Measurements from ENCODE around the gene INSYN2B.

The INSYN2B gene

GRCh38 chr5:169881702-169882303, 98.5 kb downstream of the INSYN2B start:
- no peak for DNase-seq

DNA sequence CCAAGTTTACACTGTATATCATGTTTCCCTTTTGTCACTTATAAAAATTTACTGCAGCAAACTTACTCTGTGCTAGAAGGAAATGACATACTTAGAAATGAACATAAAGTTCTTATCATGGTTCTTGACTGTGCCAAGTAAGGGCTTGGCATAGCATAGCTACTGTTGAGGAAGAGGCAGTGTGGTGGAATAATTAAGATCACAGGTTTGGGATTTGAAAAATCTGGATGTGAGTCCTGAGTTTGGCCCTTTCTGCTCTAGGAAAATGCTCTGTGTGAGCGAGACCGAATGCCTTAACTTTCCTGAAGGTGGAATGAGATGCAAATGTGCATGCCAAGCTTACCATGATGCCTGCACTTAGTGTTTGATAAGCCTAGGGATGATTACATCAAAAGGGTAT, 99.5 kb downstream of the INSYN2B start:
- DNase-seq, result no peak

- DNase-seq, result no peak
These were observed 100.2 kb downstream of the INSYN2B start for GRCh38 chr5:169880012-169880663.

GRCh38 chr5:169876386-169876785, 103.9 kb downstream of the INSYN2B start:
- peak; percentile 37 for DNase-seq

DNA sequence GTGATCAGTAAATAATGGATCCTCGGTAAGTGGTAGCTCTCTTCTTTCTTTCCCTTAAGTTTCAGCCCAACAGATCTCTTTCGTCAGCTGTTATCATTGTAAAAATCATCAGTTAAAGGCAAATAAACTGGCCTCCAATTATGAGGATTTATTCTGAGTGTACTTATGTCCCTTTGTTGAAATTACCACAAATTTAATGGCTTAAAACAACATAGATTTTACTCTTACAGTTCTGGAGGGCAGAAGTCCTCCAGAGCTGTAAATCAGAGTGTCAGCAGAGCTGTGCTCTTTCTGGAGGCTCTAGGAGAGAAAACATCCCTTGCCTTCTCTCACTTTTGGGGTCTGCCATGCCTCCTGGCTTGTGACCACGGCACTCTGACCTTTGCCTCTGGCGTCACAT, 104.6 kb downstream of the INSYN2B start:
- no peak for DNase-seq

- DNase-seq, result peak; percentile 4
These were observed 105.1 kb downstream of the INSYN2B start for GRCh38 chr5:169875091-169875728.

GRCh38 chr5:169874621-169875020, 105.7 kb downstream of the INSYN2B start:
- DNase-seq, result no peak

GRCh38 chr5:169873642-169874041, 106.7 kb downstream of the INSYN2B start:
- DNase-seq, result no peak

DNA sequence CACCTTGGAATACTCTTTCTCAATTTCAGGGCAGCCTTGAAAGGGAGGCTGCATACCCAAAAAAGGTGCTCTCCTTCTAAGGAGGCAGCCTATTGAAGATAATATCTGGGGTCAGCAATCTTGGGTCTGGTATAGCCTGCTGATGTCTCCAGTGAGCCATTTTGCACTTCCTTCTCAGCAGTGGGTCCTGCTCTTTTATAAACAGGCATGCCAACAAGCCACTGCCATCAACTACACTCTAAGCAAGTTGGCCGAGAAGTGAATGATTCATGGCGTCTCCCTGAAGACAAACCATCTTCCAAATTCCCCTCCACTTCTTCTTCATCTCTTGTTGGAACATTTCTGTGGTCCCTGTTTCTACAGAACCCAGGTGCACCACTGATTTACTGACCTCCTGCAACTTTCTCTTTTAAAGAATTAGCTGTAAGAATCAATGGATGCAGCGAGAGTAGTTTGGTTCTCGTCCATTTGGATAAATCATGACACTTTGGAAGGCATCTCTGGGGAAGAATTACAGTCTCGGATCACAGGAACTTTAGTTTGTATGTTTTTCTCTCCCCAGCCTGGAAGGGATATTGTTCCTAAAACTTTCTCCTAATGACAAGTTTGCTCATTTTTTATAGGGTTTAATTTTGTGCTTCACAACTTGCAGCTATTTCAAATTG, 108.3 kb downstream of the INSYN2B start:
- DNase-seq, result no peak

DNA sequence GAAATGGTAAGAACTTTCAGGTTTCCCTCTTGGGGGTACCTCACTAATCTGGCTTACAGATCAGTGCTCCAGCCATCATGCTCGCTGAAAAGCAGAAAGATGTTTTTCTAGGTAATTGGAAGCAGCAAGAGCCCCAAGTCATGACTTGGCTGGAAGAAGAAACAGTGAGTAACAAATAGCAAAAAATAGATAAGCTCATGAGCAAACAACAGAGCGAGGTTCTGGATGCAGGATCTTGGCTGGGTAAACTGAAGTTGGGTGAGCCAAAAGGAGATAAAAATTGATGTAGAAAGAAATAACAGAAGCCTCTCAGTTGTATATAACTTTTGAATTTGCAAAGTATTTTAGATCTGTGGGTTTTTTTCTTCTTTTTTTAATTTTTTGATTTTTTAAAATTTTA, 110.1 kb downstream of the INSYN2B start:
- DNase-seq, result no peak

DNA sequence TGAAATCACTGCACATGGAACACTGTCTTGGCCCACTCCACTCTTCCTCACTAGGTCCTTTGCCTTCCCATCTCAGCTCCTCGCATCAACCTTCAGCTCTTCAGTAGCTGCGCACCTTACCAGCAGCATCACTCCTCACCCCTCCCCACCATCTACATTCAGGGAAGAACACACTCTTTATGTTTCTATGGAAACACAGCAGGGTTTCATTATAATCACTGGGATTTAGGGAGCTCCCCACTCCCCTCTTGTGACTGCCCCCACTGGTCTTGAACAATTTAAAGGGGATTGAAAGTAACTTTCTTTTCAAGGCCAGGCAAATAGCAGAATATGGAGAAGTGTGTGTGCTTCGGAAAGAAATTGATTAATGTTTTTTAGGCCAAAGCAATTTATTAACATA, 111.2 kb downstream of the INSYN2B start:
- no peak for DNase-seq

DNA sequence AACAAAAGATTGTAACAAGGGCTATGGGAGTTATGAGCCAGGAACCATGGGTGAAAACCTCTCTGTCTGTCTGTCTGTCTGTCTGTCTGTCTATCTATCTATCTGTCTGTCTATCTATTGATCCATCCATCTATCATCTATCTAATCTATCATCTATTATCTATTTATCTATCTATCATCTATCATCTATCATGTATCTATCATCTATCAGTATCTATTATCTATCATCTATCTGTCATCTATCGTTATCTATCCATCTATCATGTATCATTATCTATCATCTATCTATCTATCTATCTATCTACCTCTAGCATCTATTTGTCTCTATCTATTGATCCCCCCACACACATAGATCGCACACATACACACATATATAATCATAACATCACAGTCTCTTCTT, 112.9 kb downstream of the INSYN2B start:
- no peak for DNase-seq

DNA sequence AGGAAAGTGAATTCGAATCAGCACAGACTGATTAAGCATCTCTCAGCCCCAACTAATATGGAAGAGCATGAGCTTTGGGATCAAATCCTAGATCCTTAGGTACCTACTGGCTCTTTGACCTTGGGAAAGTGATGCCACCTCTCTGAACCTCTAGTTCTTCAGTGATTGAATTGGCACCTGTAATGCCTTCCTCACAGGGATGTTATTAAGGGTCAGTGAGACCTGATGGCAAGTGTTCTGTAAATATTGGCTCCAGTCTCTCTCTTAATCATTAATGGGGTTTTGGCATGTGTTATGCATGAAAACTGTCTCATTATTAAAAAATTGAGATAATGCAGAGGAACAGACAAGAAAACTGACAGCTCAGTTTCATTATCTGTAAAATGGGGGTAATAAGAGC, 115.8 kb downstream of the INSYN2B start:
- DNase-seq, result no peak

DNA sequence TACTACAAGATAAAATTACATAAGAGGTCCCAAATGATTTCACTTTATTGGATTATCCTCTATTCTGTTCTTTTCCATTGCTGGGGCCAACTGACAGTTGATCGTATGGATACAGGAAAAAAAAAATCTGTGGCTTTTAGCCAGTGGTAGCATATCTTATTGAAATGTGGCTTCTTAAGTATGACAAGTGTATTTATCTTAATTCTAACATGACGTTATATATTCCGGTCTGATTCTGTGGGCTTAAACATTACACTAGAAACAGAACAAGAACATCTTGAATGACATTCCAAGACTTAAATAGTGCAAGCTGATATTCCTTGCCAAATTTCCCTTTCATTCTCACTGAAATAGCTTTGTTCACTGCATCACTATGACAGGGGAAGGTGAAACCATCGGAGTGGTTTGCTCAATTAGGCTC, 117.9 kb downstream of the INSYN2B start:
- no peak for DNase-seq

DNA sequence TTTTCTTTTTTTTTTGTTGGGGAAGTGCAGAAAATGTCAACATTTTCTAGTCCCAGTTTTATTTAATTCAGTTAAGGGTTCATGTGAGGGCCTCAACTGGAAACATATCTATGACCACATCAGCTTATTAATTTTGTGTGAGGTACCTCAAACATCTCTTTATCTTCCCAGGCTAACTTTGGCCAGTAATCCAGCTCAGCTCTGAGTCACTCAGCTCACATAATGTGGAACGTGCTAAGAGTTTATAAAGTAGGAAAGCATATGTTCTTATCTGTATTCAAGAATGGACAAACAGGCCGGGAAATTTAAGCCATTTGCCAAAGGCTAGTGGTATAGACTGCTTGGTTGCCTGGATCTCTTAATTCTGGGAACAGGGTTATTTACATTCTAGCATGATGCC, 118.4 kb downstream of the INSYN2B start:
- DNase-seq, result peak; percentile 78

DNA sequence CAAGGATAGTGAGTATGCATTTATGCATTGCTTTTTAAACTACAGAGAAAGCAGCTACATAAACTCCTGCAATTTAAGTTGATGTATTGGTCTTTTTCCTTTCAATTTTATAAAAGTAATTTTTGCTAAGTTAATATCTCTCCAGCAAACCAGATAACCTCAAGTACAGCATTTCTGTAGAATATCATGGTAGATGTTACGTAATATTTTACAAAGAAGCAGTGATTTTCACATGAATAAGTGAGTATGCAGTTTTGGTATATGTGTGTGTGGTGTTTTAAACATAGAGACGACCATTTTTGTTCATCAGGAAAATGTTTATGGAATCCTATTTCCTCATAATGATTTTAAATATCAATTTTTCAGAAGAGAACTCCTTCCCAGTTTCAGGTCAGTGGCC, 118.9 kb downstream of the INSYN2B start:
- DNase-seq, result no peak

GRCh38 chr5:169860585-169860984, 119.7 kb downstream of the INSYN2B start:
- DNase-seq, result no peak

- DNase-seq, result peak; percentile 76
These were observed 123.7 kb downstream of the INSYN2B start for GRCh38 chr5:169856571-169856970.

DNA sequence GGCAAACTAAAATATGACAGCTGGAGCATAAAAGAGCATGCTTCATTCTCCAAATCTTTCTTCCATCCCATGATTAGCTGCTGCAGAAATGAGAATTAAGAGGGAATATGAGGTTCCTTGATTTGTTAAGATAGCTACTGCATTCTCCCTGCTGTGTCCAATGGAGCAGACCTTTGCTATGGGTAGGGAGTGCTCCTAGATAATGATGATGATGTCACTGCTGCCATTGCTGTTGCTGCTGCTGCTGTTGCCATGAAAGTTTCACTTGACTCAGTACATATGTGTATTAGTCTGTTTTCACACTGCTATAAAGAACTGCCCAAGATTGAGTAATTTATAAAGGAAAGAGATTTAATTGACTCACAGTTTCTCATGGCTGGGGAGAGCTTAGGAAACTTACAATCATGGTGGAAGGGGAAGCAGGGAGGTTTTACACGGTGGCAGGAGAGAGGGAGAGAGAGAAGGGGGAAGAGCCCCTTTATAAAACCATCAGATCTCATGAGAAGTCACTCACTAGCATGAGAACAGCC, 128.9 kb downstream of the INSYN2B start:
- DNase-seq, result no peak

GRCh38 chr5:169850409-169850808, 129.9 kb downstream of the INSYN2B start:
- DNase-seq, result no peak

DNA sequence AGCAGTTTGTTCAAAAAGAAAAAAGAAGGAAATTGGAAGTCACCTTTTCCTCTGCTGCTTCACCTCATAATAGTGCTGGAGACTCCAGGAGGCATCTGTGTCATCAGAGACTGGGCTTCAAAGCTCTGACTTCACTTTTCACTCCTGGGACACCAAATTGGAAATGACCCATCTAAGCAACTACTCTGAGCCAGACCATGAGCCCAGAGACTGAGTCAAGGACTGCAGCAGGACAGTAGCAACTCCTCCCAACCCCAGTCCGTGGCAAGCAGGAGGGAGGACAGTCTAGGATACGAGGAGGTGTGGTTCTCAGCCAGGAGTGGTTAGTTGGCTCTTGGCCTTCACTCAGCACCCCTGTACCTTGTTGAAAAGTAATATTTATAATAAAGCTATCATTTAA, 131.5 kb downstream of the INSYN2B start:
- no peak for DNase-seq

GRCh38 chr5:169848271-169848670, 132.0 kb downstream of the INSYN2B start:
- no peak for DNase-seq

DNA sequence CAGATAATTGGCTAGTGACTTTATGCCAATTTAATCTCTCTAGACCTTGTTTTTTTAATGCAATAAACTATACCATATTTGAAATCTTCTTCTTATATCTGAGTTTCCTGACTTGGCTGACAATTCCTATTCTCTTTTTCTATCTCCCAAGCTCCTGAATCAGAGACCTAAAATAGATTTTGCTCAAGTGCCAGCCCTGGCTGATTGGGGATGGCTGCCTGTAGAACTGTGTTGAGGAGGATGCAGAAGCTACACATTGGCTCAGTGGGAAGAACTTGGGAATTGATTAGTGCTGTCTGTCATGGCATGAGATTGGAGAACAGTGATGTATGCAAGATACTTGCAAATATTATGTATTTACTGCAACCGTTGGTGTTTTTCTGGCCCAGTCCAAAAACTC, 132.8 kb downstream of the INSYN2B start:
- DNase-seq, result no peak

- DNase-seq, result no peak
These were observed 137.6 kb downstream of the INSYN2B start for GRCh38 chr5:169842699-169843098.

All from EL (cell line).